Erythroblast (primary cell): Measurements from ENCODE around the gene CELSR2.

Source experiments
- GATA1 ChIP-seq: IDR thresholded peaks from 2 replicates; pipeline ENCODE4 v1.6.1; 2011; ENCODE audit warnings: low read depth, mild to moderate bottlenecking, control low read depth, low read length, moderate library complexity
- POLR2A ChIP-seq: IDR thresholded peaks from 2 replicates; pipeline ENCODE4 v1.6.1; 2011; ENCODE audit warnings: mild to moderate bottlenecking, low read length

- TF ChIP-seq POLR2A, result no peak
- no peak for TF ChIP-seq GATA1
These were observed 21.2 kb upstream of the CELSR2 start for GRCh38 chr1:109228167-109228566.
